ENCODE measurements around the gene CLEC16A.

DNA sequence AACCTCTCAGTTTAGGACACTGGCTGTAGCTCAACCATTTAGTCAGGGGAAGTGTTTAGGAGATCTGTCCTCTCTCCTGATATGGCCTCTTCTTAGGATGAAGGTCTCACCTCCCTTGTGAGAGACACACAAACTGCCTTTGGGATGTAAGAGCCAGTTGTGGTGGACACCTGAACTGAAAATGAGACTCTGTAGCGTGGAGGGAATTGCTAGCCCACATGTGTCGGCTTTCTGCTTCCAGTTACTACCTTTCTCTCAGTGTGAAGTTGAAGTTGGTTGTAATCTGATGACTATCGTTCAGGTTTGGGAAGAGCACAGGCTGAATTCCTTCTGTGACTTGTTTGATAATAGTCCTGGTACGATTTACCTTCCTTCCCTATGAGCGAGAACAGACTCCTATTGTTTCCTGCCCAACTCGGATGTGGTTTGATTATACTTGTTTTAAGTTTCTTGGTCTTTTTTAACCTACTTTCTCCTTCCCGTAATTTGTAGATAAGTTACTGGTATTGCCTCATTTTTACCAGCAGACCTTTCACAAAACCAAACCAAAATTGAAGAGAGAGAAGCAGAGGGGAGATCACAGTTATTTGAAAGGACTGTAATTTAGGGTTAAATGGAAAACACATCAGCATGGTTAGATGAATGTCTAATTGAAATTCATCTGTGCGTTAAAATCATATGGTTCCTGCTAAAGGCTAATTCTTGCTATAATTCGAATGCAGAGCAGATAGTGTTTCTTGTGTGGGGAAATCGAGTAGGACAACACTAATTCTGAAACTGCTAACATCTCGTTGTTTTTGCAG is 43.2 kb downstream of the CLEC16A start:
- no peak for TF ChIP-seq POLR2A (IDR thresholded peaks at IDR 0.05)
- TF ChIP-seq, protein P1, sequence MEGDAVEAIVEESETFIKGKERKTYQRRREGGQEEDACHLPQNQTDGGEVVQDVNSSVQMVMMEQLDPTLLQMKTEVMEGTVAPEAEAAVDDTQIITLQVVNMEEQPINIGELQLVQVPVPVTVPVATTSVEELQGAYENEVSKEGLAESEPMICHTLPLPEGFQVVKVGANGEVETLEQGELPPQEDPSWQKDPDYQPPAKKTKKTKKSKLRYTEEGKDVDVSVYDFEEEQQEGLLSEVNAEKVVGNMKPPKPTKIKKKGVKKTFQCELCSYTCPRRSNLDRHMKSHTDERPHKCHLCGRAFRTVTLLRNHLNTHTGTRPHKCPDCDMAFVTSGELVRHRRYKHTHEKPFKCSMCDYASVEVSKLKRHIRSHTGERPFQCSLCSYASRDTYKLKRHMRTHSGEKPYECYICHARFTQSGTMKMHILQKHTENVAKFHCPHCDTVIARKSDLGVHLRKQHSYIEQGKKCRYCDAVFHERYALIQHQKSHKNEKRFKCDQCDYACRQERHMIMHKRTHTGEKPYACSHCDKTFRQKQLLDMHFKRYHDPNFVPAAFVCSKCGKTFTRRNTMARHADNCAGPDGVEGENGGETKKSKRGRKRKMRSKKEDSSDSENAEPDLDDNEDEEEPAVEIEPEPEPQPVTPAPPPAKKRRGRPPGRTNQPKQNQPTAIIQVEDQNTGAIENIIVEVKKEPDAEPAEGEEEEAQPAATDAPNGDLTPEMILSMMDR (IDR thresholded peaks at IDR 0.05): no peak
